Keratinocyte (primary cell): ENCODE results near the gene RPL27A.

Experiments
- EZH2 ChIP-seq: IDR thresholded peaks from one replicate; pipeline ENCODE4 v1.6.1; 2012; ENCODE audit warnings: inconsistent platforms, mild to moderate bottlenecking, low read length, moderate library complexity
- TF ChIP-seq, protein P1 (sequence below), 3 experiments: IDR thresholded peaks in 1 of 3; conservative IDR thresholded peaks in 1 of 3; optimal IDR thresholded peaks in 1 of 3; 2 replicates in 2 of 3; 3 replicates in 1 of 3; pipeline versions ENCODE3 to v1.5.1; 2011; ENCODE audit warnings: low read length in 3 of 3, mild to moderate bottlenecking in 3 of 3, moderate library complexity in 2 of 3, control low read depth in 1 of 3, inconsistent platforms in 1 of 3; ENCODE audit not compliant: insufficient read depth in 2 of 3; ENCODE audit errors: extremely low read depth in 1 of 3

GRCh38 chr11:8732324-8732670 is 49.7 kb downstream of the RPL27A start:
- TF ChIP-seq EZH2: no peak
- TF ChIP-seq, protein P1, sequence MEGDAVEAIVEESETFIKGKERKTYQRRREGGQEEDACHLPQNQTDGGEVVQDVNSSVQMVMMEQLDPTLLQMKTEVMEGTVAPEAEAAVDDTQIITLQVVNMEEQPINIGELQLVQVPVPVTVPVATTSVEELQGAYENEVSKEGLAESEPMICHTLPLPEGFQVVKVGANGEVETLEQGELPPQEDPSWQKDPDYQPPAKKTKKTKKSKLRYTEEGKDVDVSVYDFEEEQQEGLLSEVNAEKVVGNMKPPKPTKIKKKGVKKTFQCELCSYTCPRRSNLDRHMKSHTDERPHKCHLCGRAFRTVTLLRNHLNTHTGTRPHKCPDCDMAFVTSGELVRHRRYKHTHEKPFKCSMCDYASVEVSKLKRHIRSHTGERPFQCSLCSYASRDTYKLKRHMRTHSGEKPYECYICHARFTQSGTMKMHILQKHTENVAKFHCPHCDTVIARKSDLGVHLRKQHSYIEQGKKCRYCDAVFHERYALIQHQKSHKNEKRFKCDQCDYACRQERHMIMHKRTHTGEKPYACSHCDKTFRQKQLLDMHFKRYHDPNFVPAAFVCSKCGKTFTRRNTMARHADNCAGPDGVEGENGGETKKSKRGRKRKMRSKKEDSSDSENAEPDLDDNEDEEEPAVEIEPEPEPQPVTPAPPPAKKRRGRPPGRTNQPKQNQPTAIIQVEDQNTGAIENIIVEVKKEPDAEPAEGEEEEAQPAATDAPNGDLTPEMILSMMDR (optimal IDR thresholded peaks at IDR 0.05 in 1 of 3, IDR thresholded peaks at IDR 0.05 in 1 of 3, conservative IDR thresholded peaks at IDR 0.05 in 1 of 3; ENCODE audit: extremely low read depth in 1 of 3, insufficient read depth in 2 of 3, low read length in 3 of 3): no peak
